GM19438 (cell line): ENCODE results near the gene ZNF831.

Source experiments
- ATAC-seq: cut with Tn5 transposase; IDR thresholded peaks from one replicate; pipeline ENCODE4 v1.9.1; 2021; ENCODE audit warnings: low read depth; ENCODE audit not compliant: unreplicated experiment

The ZNF831 gene

DNA sequence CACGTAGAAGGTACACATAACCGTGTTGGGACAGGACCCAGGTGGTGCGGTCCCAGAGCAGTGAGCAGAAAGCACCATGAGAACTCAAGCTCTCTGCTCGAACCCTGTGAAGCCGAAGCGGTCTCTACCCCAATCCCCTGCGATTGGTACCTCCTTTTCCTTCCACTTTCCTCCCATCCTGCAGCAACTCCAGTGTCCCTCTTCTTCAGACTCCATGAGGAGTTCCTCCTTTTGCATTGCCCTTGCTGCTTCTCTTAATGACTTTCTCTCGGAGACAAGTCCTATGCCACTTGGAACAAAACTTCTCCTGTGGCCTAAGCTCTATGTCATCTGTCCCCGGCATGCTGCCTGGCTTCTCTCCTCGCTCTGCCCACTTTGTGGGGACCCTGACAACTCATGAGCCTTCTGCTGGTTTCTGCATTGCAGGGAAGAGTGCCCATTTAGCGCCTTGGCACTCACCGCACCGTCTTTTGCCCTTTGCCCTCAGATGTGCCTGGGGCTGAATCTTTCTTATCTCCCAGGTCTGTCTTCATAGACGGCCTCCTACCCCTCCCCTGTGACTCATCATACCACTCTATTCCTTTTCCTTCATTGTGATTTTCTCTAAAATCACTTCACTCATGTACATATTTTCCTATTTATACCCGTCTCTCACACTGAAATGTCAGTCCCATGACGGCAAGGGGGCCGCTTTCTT, 9.2 kb upstream of the ZNF831 start:
- ATAC-seq, result no peak

DNA sequence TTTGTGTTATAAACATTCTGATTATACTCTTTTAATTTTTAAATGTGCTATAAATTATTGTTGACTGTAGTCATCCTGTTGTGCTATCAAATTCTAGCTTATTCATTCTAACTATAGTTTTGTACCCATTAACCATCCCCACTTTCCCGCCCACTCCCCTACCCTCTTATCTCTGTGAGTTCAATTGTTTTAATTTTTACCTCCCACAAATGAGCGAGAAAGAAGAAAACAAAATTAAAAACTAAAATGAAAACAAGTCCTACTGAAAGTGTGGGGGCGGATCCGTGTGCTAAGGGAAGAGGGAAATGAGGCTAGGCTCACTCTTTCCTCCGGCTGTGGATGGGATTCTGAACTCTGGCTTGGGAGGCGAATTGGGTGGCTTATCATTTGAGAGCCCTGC, 6.6 kb upstream of the ZNF831 start:
- ATAC-seq, result no peak

DNA sequence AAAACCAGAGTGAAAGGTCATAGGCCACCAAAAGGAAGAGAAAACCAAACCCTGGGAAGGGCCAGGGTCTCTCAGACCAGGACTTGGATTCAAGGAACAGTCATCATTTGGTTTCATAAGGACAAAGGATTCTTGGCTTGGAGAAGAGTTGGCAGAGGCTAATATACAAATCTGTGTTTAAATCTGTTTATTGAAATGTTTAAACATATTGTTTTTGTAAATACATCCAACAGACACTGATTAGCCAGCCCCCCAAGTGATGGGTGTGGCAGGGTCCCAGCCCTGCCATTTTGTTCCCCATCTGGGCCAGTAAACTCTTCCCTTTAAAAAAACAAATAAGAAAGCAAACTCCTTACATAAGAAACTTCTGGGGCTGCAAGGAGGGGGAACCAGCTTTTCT, 6.1 kb upstream of the ZNF831 start:
- ATAC-seq, result no peak

DNA sequence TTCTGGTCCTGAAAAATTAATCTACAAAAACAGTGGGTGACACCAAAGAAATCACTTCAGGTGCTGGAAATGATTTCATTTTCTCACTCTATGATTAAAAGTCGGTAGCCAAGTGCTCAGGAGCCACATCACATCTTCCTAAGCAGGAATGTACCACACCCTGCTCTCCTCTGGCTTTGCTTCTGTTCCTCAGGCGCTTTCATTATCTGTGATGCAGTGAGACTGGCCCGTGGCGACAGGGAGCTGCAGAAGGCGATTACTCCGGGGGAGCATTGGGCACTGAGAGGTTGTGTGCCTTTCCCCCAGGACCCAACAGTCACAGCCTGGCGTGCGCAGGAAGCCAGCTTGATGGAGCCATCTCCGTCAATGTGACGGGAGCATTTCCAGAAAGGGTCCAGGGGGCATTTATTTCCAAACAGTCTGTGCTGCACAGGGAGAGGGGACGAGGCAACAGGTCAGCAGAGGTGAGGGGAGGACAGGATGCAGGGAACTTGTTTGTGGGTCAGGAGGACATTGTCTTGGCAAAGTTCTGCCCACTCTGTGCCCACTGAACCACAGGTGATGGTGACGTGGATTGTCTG, 5.6 kb upstream of the ZNF831 start:
- no peak for ATAC-seq

DNA sequence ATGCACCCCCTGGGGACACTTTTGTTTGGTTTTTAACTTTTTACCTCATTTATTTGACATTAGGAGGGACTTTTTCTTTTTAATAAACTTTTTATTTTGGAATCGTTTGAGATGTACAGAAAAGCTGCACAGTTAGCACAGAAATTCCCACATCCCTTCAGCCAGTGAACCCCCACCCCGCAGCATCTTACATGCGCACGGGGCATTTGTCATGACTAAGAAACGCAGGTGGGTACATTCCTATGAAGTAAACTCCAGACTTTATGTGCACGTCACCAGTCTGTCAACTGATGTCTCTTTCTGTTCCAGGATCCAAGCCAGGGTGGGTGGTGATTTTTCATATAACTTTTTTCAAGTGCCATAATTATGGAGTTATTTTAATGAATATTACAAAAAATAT, 4.9 kb upstream of the ZNF831 start:
- no peak for ATAC-seq

DNA sequence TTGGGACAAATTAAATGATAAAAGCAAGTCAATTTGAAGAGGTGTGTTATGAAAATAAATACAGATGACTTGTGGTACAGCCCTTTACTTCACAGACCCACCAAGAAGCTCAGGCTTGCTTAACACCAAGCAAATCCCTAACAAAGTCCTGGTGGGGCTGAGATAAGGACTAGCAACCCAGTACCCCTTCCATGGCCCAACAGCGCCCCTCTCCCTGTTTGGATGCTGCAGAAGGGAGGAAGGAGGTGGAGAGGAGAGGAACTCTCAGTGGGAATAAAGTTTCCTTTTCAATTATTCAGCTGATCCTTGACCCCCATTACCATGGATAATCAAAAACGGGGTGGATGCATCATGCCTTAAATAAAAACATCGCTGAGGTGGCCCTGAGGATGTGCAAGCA, 4.5 kb upstream of the ZNF831 start:
- ATAC-seq, result no peak

DNA sequence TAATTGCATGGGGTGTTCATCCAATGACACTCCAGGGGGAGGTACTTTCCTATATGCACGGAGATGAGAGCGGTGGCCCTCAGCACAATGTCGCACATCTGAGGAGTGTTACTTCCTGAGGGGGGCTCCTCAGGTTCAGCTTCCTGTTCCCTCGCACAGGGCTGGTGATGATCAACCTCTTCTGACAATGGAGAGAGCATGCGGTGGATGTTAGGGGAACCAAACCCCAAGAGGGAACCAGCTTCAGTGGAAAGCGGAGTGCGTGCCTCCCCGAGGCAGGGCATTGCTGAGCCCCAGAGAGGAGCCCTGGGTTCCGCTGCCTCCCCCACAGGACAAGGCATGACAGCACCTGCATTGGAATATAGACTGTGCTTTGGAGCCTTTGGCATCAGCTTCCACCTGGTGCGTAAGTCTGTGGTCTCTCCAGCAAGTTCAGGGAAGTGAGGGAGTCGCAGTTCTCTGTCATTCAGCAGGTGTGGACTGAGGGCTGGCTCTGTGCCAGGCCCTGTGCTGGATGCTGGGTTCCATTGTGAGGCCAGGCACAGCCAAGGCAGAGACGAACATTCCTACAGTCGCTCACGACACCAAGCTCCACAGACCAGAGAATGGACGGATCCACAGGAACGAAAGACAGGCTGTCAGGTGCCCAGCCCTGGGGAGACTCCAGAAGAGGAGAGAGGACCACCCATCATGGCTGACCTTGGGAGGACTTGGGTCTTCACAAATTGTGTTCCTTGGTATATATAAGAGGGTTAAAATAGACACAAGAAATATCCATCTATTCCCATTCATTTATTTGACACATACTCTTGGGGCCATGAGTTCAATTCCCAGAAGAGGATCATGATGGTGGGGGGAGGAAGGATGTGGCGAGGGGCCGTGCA, 3.9 kb upstream of the ZNF831 start:
- no peak for ATAC-seq

DNA sequence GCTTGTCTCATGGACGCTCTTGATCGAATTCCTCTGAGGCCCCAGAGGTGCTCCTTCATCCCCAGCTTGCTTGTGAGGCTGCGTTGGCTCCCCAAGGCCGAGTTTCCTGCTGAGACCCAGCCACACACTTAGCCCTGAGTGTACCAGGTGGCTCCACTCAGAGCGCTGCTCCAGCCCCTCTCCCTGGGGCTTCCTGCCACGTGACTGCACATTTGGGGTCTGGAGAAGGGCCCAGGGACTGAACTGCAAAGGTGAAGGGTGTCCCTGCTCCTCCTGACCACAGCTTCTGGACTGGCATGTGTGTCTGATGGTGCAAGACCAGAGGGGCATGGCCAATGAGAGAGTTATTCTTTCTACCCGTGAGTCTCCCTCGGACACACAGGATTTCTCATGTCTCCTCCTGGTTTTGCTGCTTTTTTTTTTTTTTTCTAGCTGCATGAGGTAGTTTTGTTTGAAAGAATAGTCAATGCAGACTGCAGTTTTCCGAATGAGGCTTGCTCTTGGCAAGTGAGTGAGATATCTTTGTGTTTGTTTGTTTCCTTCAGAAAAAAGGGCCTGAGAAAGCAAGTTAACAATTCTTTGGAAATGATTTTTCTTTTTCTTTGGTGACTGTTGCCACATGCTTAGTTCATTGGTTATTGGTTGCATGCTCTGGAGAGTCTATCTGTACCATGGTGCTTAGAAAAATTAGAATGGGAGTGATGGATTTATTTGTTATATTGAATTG, 3.1 kb upstream of the ZNF831 start:
- no peak for ATAC-seq

DNA sequence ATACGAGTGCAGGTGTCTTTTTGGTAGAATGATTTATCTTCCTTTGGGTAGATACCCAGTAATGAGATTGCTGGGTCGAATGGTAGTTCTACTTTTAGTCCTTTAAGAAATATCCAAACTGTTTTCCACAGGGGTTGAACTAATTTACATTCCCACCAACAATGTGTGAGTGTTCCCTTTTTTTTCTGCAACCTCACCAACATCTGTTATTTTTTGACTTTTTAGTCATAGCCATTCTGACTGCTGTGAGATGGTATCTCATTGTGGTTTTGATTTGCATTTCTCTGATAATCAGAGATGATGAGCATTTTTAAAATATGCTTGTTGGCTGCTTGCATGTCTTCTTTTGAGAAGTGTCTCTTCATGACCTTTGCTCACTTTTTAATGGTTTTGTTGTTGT, 1.9 kb upstream of the ZNF831 start:
- ATAC-seq, result no peak

DNA sequence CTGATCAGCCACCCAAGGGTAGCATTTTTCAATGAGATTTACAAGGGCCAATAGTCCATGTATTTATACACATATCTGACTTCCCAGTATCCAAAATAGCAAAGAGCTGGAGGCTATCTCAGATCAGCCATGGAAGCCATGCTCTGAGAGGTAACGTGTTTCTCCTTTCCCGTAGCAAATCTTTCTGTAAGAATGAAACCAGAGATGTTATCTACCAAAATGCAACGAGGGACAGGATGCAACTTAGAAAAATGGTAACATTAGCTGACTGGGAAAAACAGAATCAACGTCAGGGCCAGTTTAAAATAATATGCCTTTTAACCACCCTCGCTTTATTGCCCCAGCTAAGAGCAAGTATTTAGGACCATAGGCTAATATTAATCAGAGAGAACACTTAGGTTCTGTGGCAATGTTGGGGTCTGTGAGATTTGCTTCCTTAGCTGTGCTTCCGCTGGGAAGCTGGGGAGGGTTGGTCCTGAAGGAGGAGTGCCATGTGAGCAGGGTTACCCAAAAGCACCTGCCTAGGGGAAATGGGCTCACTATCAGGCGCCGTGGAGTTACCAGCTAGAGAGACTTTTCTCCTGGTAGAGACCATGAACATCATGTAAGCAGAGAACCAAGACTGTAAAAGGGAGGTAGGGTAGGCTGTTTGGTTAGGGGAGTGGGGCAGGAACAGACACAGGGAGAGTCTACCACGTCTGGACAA, 1.2 kb downstream of the ZNF831 start:
- no peak for ATAC-seq

DNA sequence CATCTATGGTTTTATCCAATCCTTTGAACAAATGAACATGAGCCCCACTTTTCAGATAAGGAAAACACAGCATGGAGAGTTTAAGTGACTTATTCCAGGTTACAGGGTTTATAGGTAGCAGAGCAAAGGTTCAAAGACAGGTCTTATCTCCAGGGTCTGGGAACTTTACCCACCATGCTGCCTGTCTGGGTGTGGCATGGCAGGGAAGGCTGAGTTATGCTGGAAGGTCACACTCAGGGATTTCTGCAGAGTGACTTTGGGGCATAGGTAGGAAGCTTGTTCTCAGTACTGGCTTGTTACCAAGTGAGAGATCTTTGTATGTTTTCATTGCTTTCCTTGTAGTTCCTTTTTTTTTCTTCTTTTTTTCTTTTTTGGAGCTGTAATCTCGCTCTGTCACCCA, 1.8 kb downstream of the ZNF831 start:
- ATAC-seq, result no peak

DNA sequence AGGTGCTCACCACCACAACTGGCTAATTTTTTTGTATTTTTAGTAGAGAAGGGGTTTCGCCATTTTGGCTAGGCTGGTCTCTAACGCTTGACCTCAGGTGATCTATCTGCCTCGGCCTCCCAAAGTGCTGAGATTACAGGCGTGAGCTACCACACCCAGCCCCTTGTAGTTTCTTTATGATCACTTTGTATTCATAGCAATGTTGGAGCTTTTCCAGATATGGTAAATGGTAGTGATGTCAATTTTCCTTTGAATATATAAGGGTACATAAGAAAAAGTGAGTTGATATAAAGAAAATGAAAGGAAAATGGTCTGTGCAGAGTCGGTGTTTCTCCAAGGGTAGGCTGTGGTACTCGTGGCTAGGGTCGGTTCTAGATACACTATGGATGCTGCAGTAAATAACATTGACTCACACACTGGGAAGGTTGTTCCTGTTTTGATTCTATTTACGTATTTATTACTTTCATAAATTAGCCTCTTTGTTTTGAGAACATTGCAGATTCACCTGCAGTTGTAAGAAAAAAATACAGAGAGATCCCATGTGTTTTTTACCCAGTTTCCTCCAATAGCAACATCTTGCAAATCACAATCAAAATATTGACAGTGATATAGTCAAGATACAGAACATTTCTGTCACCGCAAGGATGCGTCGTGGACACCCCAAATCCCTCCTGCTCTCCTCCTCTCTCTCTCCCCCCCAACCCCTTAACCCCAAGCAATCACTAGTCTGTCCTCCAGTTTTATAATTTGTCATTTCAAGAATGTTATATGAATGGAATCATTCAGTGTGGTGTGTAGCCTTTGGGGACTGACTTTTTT, 2.5 kb downstream of the ZNF831 start:
- ATAC-seq, result no peak

DNA sequence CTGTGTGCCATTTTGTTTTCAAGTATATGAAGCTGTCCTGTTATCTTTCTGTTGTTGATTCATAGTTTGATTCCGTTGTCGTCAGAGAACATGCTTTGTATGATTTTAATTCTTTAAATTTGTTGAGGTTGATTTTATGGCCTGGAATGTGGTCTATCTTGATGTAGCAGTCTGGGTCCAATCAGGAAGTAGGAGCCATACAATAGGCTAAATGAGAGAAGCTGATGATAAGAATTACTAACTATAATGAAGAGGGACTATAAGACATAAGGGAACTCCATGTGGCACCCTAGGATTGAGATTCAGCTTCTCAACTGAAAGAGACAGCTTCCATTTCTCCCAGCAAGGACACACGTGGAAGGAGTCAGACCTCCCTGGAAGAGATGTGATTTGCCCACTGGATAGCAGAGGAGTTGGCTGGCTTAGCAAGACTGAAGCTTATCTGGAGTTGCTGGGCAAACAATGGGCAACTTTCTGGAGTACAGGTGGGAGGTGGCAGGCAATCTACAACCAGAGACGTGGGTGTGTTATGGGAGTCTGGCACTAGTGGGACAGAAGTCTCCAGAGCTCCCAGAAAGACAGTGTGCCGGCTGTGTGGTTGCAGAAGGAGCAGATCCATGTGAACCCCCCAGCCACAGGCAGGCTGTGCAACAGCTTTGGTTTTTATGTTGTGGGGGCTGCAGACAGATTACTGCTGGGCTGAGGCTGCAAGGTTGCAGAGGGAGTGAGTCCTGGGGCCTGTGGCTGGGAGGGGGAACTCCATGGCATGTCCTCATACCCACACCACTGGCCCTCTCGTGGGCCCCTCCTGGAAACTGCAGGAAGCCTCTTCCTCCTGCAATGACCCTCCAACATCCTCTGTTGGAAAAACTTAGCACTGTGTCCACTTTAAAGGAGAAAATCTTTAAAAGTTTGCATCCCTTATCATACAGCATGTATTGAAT, 7.1 kb downstream of the ZNF831 start:
- ATAC-seq, result no peak

DNA sequence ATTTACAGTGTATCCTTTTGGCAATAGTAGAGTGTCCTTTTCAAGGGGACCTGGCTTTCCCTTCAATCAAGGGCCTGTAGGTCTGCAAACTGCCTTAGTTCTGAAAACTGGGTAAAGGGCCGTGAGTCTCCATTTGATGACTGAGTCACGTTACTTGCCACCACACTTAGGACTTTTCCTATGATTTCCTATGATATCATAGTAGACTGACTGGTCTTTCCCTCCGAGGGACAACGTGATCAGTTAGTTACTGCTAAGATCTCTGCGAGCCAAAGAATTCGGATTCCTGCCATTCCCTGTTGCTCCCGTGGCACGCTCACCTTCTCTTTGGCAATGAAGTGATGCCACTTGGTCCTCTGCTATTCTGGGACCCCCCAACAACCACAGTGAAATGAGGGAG, 8.4 kb downstream of the ZNF831 start:
- no peak for ATAC-seq

DNA sequence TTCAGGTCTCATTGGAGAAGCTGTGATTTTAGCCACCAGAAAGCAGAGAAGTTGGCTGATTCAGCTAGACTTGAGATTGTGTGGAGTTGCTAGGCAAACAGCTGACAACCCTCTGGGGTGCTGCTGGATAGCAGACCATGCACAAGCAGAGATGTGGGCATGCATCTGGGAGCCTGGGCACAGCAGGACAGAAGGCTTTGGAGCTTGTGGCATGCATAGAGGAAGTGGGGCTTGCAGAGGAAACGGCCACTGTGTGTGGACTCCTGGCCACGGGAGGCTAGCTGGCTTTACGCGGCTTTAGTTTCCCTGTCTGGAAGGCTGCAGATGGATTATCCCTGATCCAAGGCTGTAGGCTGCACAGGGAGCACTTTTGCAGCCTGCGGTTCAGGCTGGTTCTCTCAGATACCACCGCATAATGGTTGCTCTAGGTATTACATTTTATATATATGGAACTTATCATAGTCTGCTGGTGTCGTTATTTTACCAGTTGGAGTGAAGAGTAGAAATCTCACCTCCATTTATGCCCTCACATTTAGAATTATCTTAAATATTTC, 10.4 kb downstream of the ZNF831 start:
- no peak for ATAC-seq

DNA sequence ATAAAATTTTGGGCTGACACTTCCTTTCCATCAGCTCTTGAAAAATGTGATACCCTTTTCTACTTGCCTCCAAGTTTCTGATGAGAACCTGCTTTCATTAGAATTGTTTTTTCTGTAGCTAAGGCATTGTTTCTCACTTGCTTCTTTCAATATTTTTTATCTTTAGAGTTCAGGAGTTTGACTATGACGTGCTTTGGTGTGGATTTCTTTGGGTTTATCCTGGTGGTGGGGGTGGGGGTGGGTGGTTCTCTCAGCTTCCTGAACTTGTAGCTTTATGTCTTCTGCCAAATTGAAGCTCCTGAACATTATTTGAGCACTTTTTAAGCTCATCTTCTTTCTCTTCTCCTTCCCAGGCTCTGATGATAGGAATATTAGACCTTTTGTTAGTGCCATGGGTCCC, 11.4 kb downstream of the ZNF831 start:
- no peak for ATAC-seq

DNA sequence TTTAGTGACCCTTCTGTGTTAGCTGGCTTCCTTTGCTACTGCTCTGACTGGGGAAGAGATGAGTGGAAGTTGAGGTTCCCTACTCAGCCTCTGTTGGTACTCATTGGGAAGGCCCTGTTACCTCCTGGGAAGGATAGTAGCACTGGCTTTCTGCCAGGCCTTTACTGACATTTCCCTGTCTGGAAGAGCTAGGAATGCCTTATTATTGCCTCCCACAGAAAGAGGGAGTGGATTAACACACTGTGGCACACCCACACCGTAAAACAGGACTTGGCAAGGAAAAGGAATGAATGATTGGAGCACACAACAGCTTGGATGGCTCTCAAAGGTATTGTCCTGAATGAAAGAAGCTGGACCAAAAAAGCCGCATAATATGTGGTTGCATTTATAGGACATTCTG, 12.2 kb downstream of the ZNF831 start:
- no peak for ATAC-seq

DNA sequence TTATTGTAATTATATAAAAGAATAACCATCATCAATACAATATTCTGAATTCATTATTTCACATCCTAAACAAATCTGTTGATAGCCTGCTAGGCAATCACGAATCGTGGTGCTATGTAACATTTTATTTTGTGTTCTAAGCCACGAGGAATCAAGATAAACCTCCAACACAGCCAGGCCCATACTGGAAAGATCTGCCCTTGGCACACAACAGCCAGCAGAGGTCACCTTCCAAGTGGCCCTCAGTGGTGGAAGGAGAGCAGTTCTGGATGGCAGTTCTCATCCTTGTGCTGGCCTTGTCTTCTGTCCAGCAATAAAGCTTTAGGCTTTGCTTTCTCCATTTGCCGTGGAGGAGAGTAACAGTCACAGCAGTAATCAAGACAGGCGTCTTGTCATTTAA, 13.2 kb downstream of the ZNF831 start:
- ATAC-seq, result no peak
